ENCODE measurements around the gene SLC39A6. TPM values are rescaled to one million over a fixed set of nuclear protein-coding genes. Genes with fewer than 3 reads are reported as not detected.
A peak's percentile ranks its signal among the peaks of the same experiment; 100 is the strongest.

The SLC39A6 gene
- total RNA-seq, 3 donors from 2014 or later = 6.6 to 23.3 (median 10.3) TPM

DNA sequence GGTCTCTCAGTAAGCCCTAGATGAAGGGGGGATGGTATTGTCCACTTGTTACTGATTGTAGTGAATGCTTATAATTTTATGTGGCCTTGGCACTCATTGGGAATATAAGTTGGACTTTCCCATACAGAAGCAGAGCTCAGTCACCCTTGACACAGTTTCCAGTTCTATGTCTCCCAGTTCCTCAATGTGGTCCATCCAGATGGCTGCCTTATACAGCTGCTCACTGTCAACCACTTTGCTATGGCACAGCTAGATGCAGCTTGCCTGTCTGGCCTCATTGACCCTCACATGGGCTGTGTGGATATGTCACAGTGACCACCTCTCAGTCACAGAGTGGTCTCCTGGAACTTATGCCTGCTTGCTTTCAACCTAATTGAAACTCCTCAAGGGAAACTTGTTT is 21.7 kb downstream of the SLC39A6 start:
- TF ChIP-seq, protein P1, sequence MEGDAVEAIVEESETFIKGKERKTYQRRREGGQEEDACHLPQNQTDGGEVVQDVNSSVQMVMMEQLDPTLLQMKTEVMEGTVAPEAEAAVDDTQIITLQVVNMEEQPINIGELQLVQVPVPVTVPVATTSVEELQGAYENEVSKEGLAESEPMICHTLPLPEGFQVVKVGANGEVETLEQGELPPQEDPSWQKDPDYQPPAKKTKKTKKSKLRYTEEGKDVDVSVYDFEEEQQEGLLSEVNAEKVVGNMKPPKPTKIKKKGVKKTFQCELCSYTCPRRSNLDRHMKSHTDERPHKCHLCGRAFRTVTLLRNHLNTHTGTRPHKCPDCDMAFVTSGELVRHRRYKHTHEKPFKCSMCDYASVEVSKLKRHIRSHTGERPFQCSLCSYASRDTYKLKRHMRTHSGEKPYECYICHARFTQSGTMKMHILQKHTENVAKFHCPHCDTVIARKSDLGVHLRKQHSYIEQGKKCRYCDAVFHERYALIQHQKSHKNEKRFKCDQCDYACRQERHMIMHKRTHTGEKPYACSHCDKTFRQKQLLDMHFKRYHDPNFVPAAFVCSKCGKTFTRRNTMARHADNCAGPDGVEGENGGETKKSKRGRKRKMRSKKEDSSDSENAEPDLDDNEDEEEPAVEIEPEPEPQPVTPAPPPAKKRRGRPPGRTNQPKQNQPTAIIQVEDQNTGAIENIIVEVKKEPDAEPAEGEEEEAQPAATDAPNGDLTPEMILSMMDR (IDR thresholded peaks at IDR 0.05) = no peak
- H3K9me3 ChIP-seq = no peaks in the 10 kb centered on the region
- H3K4me3 ChIP-seq = no peak overlapping the region
- DNase-seq = no peak
- H3K4me1 ChIP-seq (ENCODE audit: low read depth) = no peaks in the 10 kb centered on the region
- ATAC-seq = no peak
- H3K36me3 ChIP-seq (ENCODE audit: low read depth) = no peaks in the 10 kb centered on the region
- intact Hi-C loops (cut with DNase I, micrococcal nuclease) = no loop called here

DNA sequence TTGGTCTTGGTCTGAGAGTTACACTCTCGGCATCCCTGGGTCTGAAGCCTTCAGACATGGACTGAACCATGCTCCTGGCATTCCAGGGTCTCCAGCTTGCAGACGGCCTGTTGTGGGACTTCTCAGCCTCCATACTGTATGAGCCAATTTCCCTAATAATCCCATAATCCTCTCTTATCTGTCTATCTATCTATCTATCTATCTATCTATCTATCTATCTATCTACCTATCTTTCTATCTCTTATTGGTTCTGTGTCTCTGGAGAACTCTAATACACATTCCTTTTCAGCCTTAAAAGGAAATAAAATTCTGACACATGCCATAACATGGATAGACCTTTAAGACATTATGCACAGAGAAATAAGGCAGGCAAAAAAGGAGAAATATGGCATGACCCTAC is 24.4 kb downstream of the SLC39A6 start:
- TF ChIP-seq, protein P1 (IDR thresholded peaks at IDR 0.05) = no peak
- H3K9me3 ChIP-seq = no peaks in the 10 kb centered on the region
- H3K4me3 ChIP-seq = no peak overlapping the region
- intact Hi-C loops (cut with DNase I, micrococcal nuclease) = no loop called here
- DNase-seq (no peak), ATAC-seq (no peak)
- no peaks in the 10 kb centered on the region for H3K4me1 ChIP-seq (ENCODE audit: low read depth)
- H3K36me3 ChIP-seq (ENCODE audit: low read depth) = no peaks in the 10 kb centered on the region

DNA sequence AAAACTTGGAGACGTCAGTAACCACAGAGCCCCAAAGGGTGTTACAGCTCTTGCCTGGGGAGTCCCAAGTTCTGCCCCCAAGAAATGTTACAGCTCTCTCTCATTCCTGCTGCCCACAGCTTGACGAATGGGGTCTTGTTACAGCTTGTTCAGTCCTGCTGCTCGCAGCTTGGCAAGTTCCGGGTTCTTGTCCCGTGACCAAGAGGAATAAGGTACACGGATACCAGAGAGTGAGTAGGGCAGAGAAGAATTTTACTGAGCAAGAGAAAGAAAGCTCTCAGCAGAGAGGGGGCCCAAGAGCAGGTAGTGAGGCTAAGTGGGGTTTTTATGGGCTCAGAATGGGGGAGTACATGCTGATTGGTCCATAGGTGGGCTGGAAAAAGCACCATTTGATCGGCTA is 27.2 kb downstream of the SLC39A6 start:
- Histone ChIP-seq H3K9me3 (no peaks in the 10 kb centered on the region), H3K36me3 (ENCODE audit: low read depth) (no peaks in the 10 kb centered on the region), H3K4me3 (no peak overlapping the region), H3K4me1 (ENCODE audit: low read depth) (no peaks in the 10 kb centered on the region)
- TF ChIP-seq, protein P1 (IDR thresholded peaks at IDR 0.05) = no peak
- DNase-seq (no peak), ATAC-seq (no peak)
- intact Hi-C loops (cut with DNase I, micrococcal nuclease) = no loop called here

DNA sequence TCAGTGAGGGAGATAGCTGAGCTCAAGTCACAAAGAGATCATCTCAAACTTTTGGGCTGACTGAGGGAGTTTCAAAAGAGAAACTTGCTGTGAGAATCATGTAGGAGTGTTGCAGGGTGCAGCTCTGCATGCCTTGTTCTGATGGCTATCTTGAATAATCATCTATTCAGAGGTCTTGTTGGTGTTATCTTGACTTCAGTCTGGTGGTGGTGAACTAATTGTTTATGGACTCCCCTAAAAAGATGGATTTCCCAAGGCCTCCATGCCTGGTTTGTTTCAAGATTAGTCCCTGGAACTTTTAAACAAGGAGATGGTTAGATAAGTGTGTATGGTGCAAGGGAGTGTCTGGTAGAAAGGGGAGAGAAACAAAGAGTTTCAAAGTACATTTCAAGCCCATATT is 29.8 kb downstream of the SLC39A6 start:
- Histone ChIP-seq H3K36me3 (ENCODE audit: low read depth) (no peaks in the 10 kb centered on the region), H3K4me1 (ENCODE audit: low read depth) (no peaks in the 10 kb centered on the region), H3K4me3 (no peak overlapping the region), H3K9me3 (no peaks in the 10 kb centered on the region)
- ATAC-seq = no peak
- intact Hi-C loops (cut with DNase I, micrococcal nuclease) = no loop called here
- TF ChIP-seq, protein P1 (IDR thresholded peaks at IDR 0.05) = no peak
- no peak for DNase-seq

DNA sequence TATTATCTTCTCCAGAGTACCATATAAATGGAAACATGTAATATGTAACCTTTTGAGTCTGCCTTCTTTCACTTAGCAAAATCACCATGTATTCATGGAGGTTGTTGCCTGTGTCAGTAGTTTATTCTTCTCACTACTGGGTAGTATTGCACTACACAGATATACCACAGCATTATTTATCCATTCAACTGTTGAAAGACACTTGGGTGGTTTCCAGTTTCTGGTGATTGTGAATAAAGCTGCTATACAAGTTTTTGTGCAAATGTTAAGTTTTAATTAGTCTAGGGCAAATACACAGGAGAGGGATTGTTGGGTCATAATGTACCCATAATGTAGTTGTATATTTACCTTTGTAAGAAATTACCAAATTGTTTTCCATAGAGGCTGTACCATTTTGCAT is 32.2 kb downstream of the SLC39A6 start:
- Histone ChIP-seq H3K9me3 (no peaks in the 10 kb centered on the region), H3K4me1 (ENCODE audit: low read depth) (no peaks in the 10 kb centered on the region), H3K4me3 (no peak overlapping the region), H3K36me3 (ENCODE audit: low read depth) (no peaks in the 10 kb centered on the region)
- TF ChIP-seq, protein P1 (IDR thresholded peaks at IDR 0.05) = no peak
- DNase-seq = no peak
- intact Hi-C loops (cut with DNase I, micrococcal nuclease) = loop anchor here (2.0 kb wide), 1 partner anchor 188 kb away; no protein-coding TSS in a partner anchor
- no peak for ATAC-seq

DNA sequence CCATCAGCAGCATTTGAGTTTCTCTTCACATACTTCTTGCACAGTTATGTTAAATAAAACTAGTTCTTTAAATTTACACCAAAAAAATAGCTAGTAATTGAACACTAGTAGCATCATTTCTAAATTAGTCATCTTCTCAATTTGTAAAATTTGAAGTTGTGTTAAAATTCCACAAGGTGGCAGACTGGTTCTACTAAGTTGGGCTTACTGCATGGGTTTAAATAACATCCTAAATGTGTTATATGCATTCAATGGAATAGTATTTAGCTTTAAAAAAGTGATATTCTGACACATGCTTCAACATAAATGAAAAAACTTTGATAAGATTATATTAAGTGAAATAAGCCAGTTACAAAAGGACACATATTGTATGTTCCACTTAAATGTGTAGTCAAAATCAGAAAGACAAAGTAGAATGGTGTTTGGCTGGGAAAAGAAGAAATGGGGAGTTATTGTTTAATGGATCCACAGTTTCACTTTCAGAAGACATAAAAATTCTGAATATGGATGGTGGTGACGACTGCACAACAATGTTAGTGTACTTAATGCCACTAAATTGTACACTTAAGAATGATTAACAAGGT is 33.1 kb downstream of the SLC39A6 start:
- no peak overlapping the region for H3K4me3 ChIP-seq
- no peak for ATAC-seq
- intact Hi-C loops (cut with DNase I, micrococcal nuclease) = loop anchor here (2.0 kb wide), 1 partner anchor 189 kb away; no protein-coding TSS in a partner anchor
- peak in 1 of 3 donors; percentile 4 for DNase-seq
- TF ChIP-seq, protein P1 (IDR thresholded peaks at IDR 0.05) = no peak
- no peaks in the 10 kb centered on the region for H3K4me1 ChIP-seq (ENCODE audit: low read depth)
- H3K36me3 ChIP-seq (ENCODE audit: low read depth) = no peaks in the 10 kb centered on the region
- H3K9me3 ChIP-seq = no peaks in the 10 kb centered on the region
